PFSK-1 (cell line): ENCODE measurements around the gene PNMA8C.

Experiments
- POLR2AphosphoS5 ChIP-seq: IDR thresholded peaks from 2 replicates; pipeline ENCODE4 v1.6.1; 2012; ENCODE audit warnings: low read depth, mild to moderate bottlenecking, control low read depth, low read length, moderate library complexity
- TF ChIP-seq, protein P1 (sequence below), 2 experiments: IDR thresholded peaks; 2 replicates each; pipeline versions ENCODE4 v1.6.1 to v1.8.0; 2011 to 2012; ENCODE audit warnings: low read depth in 2 of 2, low read length in 2 of 2, control low read depth in 1 of 2, inconsistent platforms in 1 of 2, mild to moderate bottlenecking in 1 of 2, moderate library complexity in 1 of 2; ENCODE audit not compliant: insufficient read depth in 1 of 2

DNA sequence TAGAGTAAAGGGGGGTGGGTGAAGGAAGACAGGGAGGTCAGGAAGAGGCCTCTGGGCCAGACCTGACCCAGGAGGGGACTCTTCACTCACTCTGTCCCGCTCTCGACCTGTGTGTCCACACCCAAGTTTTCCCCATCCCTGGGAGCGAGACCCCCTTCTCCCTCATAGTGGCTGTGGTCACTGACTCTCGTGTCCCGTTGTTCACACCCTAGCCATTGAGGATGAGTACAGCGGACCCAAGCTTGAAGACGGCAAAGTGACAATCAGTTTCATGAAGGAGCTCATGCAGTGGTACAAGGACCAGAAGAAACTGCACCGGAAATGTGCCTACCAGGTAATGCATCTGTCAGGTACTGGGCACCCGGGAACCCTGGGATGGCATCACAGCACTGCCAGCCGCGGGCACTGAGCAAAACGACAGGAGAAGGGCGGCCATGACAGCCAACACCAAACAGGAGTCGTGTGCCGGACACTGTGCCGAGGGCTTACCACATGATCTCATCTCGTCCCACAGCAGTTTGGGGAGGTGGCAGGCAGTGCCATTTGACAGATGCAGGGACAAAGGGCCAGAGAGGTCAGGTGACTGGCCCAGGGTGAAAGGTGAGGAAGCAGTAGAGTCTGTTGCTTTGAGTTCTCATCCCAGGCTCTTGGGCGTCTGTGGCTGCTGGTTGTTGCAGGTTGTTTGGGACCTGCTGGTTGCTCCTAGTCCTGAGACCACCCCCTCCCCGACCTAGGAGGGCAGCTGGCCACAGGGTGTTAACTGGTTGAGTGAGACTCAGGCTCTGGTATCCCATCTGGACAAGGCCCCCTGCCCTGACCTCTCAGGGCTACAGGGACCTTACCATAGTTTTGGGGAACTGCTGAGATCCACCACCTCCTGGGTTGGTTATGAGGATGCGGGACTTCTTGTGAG lies 52.2 kb downstream of the PNMA8C start:
- no peak for TF ChIP-seq POLR2AphosphoS5
- TF ChIP-seq, protein P1, sequence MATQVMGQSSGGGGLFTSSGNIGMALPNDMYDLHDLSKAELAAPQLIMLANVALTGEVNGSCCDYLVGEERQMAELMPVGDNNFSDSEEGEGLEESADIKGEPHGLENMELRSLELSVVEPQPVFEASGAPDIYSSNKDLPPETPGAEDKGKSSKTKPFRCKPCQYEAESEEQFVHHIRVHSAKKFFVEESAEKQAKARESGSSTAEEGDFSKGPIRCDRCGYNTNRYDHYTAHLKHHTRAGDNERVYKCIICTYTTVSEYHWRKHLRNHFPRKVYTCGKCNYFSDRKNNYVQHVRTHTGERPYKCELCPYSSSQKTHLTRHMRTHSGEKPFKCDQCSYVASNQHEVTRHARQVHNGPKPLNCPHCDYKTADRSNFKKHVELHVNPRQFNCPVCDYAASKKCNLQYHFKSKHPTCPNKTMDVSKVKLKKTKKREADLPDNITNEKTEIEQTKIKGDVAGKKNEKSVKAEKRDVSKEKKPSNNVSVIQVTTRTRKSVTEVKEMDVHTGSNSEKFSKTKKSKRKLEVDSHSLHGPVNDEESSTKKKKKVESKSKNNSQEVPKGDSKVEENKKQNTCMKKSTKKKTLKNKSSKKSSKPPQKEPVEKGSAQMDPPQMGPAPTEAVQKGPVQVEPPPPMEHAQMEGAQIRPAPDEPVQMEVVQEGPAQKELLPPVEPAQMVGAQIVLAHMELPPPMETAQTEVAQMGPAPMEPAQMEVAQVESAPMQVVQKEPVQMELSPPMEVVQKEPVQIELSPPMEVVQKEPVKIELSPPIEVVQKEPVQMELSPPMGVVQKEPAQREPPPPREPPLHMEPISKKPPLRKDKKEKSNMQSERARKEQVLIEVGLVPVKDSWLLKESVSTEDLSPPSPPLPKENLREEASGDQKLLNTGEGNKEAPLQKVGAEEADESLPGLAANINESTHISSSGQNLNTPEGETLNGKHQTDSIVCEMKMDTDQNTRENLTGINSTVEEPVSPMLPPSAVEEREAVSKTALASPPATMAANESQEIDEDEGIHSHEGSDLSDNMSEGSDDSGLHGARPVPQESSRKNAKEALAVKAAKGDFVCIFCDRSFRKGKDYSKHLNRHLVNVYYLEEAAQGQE (IDR thresholded peaks at IDR 0.05; ENCODE audit: insufficient read depth in 1 of 2, low read depth in 2 of 2, low read length in 2 of 2): no peak
